Measurements from ENCODE around the gene PRKACA. TPM values are rescaled to one million over a fixed set of nuclear protein-coding genes. Genes with fewer than 3 reads are reported as not detected.

PRKACA gene
- total and polyA plus RNA-seq, 10 of the 15 experiments (the other 5 are each of a cell fraction or from before 2014, with no cell fraction given): 0.53 to 68.5 (median 11.2) TPM

GRCh38 chr19:14091081-14091812 lies 26.3 kb downstream of the PRKACA start (continued):
- TF ChIP-seq E4F1 (IDR thresholded peaks at IDR 0.05; ENCODE audit: borderline replicate concordance, partially characterized antibody) (no peak), RAD21 (IDR thresholded peaks at IDR 0.05; ENCODE audit: insufficient read depth, low read depth, low read length) (no peak), ETV6 (conservative IDR thresholded peaks at IDR 0.05 in 1 of 2, IDR thresholded peaks at IDR 0.05 in 1 of 2; ENCODE audit: borderline replicate concordance in 1 of 2, low read depth in 1 of 2) (no peak; a peak in 1 of 4 replicates), IRF3 (IDR thresholded peaks at IDR 0.05) (no peak), HDAC6 (IDR thresholded peaks at IDR 0.05; ENCODE audit: unreplicated experiment) (no peak), SRF (IDR thresholded peaks at IDR 0.05; ENCODE audit: low read depth in 2 of 2, low read length in 2 of 2) (no peak), KLF5 (IDR thresholded peaks at IDR 0.05; ENCODE audit: partially characterized antibody) (peak; percentile 57), CBX3 (IDR thresholded peaks at IDR 0.05; ENCODE audit: borderline replicate concordance, low read depth) (no peak), RELB (IDR thresholded peaks at IDR 0.05; ENCODE audit: low read depth) (no peak), MYC (IDR thresholded peaks at IDR 0.05; ENCODE audit: insufficient read depth, insufficient read length, insufficient replicate concordance, low read length, severe bottlenecking) (no peak), SMARCA5 (IDR thresholded peaks at IDR 0.05) (peak; percentile 91; the same call in 1 of the 2 replicates), NFYA (IDR thresholded peaks at IDR 0.05; ENCODE audit: borderline replicate concordance, low read depth, low read length) (no peak), NR2C2 (IDR thresholded peaks at IDR 0.05; ENCODE audit: borderline replicate concordance, control insufficient read depth, insufficient read length, low read depth) (no peak), PKNOX1 (IDR thresholded peaks at IDR 0.05) (no peak), RCOR1 (conservative IDR thresholded peaks at IDR 0.05; ENCODE audit: low read depth, low read length) (no peak), CEBPB (IDR thresholded peaks at IDR 0.05; ENCODE audit: borderline replicate concordance in 1 of 2, low read depth in 2 of 2, low read length in 2 of 2) (no peak), SMC3 (IDR thresholded peaks at IDR 0.05; ENCODE audit: borderline replicate concordance, low read length) (0 out of 2 replicates have a peak, but pooled peaks have one; percentile 4), ZNF274 (IDR thresholded peaks at IDR 0.05; ENCODE audit: insufficient read depth, insufficient read length) (no peak), MTA2 (IDR thresholded peaks at IDR 0.05; ENCODE audit: low read depth) (no peak; the same call in 1 of the 2 replicates), ESRRA (IDR thresholded peaks at IDR 0.05; ENCODE audit: low read length) (no peak; the same call in 1 of the 2 replicates), MTA3 (IDR thresholded peaks at IDR 0.05; ENCODE audit: borderline replicate concordance, low read length) (peak; percentile 50; the same call in 1 of the 2 replicates), BHLHE40 (IDR thresholded peaks at IDR 0.05; ENCODE audit: borderline replicate concordance in 1 of 2, low read depth in 2 of 2, low read length in 1 of 2) (peak; percentile 14 to 66; a peak in 2 of 4 replicates), JUND (IDR thresholded peaks at IDR 0.05; ENCODE audit: low read depth, low read length) (no peak)

Data from GM12878 (cell line).